Measurements from ENCODE around the gene PNPLA7. TPM values are rescaled to one million over a fixed set of nuclear protein-coding genes. Genes with fewer than 3 reads are reported as not detected.

PNPLA7 gene
- total RNA-seq, 1 donor from 2014 or later = 3.6 TPM

DNA sequence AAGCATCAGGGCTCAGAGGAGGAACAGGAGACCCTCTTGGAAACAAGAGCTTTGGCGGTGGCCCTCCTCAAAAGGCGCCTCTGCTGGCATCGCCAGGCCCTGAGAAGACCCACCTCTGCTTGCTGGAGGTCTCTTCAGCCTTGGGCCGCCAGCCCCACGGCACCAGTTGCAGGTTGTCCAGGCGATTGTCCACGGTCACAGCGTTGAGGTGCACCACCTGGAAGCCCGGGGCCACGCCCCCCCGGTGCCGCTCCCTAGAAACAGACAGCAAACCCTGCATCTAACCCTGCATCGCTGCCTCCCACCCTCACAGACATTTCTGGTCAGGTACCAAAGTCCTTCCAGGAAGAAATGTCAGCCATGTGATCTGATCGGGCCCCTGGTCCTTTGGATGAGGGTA is 36.7 kb upstream of the PNPLA7 start:
- Mint-ChIP-seq H3K27me3 (ENCODE audit: low read depth) (no peaks in the 10 kb centered on the region), H3K9me3 (ENCODE audit: low read depth) (no peaks in the 10 kb centered on the region), H3K4me1 (ENCODE audit: low read depth) (peaks cover 9% of the 10 kb centered on the region), H3K36me3 (ENCODE audit: low read depth) (peaks cover 10% of the 10 kb centered on the region), H3K27ac (ENCODE audit: unreplicated experiment) (no peak overlapping the region), H3K4me3 (ENCODE audit: unreplicated experiment) (no peak overlapping the region)
- DNase-seq (ENCODE audit: low spot score) = no peak
- TF ChIP-seq, protein P1, sequence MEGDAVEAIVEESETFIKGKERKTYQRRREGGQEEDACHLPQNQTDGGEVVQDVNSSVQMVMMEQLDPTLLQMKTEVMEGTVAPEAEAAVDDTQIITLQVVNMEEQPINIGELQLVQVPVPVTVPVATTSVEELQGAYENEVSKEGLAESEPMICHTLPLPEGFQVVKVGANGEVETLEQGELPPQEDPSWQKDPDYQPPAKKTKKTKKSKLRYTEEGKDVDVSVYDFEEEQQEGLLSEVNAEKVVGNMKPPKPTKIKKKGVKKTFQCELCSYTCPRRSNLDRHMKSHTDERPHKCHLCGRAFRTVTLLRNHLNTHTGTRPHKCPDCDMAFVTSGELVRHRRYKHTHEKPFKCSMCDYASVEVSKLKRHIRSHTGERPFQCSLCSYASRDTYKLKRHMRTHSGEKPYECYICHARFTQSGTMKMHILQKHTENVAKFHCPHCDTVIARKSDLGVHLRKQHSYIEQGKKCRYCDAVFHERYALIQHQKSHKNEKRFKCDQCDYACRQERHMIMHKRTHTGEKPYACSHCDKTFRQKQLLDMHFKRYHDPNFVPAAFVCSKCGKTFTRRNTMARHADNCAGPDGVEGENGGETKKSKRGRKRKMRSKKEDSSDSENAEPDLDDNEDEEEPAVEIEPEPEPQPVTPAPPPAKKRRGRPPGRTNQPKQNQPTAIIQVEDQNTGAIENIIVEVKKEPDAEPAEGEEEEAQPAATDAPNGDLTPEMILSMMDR (IDR thresholded peaks at IDR 0.05) = no peak

DNA sequence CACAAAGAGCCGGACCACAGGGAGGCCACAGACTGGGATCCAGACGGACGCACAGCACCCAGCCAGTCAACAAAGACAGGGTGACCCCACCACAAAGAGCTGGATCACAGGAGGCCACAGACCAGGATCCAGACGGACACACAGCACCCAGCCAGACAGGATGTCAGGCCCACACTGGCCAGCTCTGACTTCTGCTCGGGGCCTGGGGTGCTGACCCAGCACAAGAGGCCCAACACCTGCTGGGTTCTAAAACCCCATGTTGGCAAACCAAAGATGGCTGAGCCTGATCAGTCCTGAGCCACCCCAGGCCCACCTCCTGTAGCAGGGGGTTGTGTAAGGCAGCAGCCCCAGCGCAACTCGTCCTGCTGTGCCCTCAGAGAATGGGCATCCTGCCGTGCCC is 33.8 kb upstream of the PNPLA7 start:
- H3K27me3 Mint-ChIP-seq (ENCODE audit: low read depth) = no peaks in the 10 kb centered on the region
- no peak overlapping the region for H3K4me3 Mint-ChIP-seq (ENCODE audit: unreplicated experiment)
- H3K36me3 Mint-ChIP-seq (ENCODE audit: low read depth) = peaks cover 10% of the 10 kb centered on the region
- DNase-seq (ENCODE audit: low spot score) = no peak
- H3K4me1 Mint-ChIP-seq (ENCODE audit: low read depth) = peaks cover 8% of the 10 kb centered on the region
- no peak overlapping the region for H3K27ac Mint-ChIP-seq (ENCODE audit: unreplicated experiment)
- TF ChIP-seq, protein P1 (IDR thresholded peaks at IDR 0.05) = no peak
- no peaks in the 10 kb centered on the region for H3K9me3 Mint-ChIP-seq (ENCODE audit: low read depth)

DNA sequence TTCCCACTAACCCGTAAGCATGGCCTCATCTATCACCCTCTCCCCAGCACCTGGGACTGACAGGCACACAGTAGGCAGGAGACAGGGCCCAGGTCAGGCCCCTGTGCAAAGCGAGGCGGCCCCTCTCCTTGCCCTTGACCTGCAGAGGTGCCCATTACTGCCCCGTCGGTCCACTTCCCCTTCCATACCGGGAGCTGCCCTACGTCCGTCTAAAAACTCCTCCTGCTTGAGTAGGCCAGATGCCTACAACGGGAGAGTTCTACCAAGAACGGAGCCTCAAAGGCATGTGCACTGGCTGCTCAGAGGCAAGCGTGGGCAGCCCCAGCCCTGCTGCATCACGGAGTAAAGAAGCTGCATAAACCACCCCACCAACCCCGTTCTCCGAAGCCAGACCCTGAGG is 33.1 kb upstream of the PNPLA7 start:
- DNase-seq (ENCODE audit: low spot score) = no peak
- no peaks in the 10 kb centered on the region for H3K9me3 Mint-ChIP-seq (ENCODE audit: low read depth)
- H3K4me3 Mint-ChIP-seq (ENCODE audit: unreplicated experiment) = no peak overlapping the region
- no peaks in the 10 kb centered on the region for H3K27me3 Mint-ChIP-seq (ENCODE audit: low read depth)
- peaks cover 10% of the 10 kb centered on the region for H3K4me1 Mint-ChIP-seq (ENCODE audit: low read depth)
- peaks cover 10% of the 10 kb centered on the region for H3K36me3 Mint-ChIP-seq (ENCODE audit: low read depth)
- TF ChIP-seq, protein P1 (IDR thresholded peaks at IDR 0.05) = no peak
- H3K27ac Mint-ChIP-seq (ENCODE audit: unreplicated experiment) = no peak overlapping the region

DNA sequence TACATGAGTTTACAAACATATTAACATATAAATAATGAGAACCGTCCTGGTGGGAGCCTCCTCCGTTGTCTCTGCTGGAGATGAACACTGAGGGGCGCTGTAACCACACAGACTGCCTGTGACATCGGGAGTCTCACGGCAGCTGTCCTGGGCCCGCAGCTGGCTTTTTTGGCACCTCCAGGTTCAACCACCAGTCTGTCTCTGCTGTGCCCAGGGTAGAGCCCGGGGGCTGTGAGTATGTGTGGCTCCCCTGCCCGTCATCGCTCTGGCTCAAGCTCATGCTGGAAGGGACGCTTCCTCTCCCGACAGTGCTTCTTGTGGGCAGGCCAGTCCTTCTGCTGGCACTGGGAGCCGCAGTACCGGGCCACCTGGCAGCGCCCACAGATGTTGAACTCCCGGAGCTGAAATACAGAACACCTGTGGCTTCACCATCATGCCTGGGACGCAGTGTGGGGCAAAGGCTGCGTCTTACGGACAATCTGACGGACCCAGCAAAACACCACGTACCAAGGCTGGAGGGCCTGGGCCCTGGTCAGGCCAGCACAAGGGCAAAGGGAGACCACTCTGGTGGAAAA is 32.2 kb upstream of the PNPLA7 start:
- no peak overlapping the region for H3K4me3 Mint-ChIP-seq (ENCODE audit: unreplicated experiment)
- H3K36me3 Mint-ChIP-seq (ENCODE audit: low read depth) = peaks cover 5% of the 10 kb centered on the region
- no peaks in the 10 kb centered on the region for H3K9me3 Mint-ChIP-seq (ENCODE audit: low read depth)
- H3K4me1 Mint-ChIP-seq (ENCODE audit: low read depth) = peaks cover 13% of the 10 kb centered on the region
- TF ChIP-seq, protein P1 (IDR thresholded peaks at IDR 0.05) = peak; percentile 61
- no peaks in the 10 kb centered on the region for H3K27me3 Mint-ChIP-seq (ENCODE audit: low read depth)
- no peak overlapping the region for H3K27ac Mint-ChIP-seq (ENCODE audit: unreplicated experiment)
- no peak for DNase-seq (ENCODE audit: low spot score)

DNA sequence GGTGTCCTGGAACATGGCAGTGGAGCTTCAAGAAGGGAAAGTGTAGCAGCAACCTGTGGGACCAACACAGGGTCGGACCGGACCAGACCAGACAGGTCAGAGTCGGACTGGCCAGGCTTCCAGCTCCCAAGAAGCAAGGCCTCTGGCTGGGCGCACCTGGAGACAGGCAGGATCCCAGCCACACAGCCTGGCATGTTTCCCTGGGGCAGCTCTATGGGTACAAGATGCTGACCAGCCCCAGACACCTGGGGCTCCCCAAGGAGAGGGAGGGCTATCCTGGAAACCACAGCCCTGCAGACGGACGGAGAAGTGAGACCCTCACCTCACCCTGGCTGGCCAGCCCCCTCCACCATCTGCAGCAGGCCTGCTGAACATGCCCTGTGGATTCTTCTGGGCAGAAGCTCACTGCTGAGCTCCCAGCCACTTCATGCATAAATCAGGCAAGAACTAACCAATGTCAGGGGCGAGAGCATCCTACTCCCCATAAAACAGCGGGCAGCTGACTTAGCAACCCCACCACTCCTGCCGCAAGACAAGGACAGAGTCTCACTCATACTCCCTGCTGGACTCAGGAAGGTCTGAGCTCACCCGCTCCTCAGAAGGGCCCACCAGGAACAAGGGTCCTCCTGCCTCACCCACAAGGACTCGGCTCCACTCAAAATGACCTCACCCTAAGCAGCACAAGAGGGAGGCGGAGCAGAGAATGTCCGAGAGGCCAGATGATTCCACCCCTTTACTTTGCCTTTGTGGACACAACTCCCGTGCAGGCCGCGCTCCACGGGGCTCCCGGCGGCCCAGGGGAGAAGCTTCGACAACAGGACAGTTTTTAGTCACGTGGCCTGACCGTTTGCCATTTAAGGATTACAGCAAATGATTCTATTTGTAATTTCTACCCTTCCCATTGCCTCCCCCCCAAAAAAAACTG is 31.4 kb upstream of the PNPLA7 start:
- DNase-seq (ENCODE audit: low spot score) = no peak
- TF ChIP-seq, protein P1 (IDR thresholded peaks at IDR 0.05) = no peak
- no peak overlapping the region for H3K4me3 Mint-ChIP-seq (ENCODE audit: unreplicated experiment)
- H3K27me3 Mint-ChIP-seq (ENCODE audit: low read depth) = no peaks in the 10 kb centered on the region
- no peak overlapping the region for H3K27ac Mint-ChIP-seq (ENCODE audit: unreplicated experiment)
- H3K4me1 Mint-ChIP-seq (ENCODE audit: low read depth) = peaks cover 18% of the 10 kb centered on the region
- no peaks in the 10 kb centered on the region for H3K9me3 Mint-ChIP-seq (ENCODE audit: low read depth)
- peaks cover 1% of the 10 kb centered on the region for H3K36me3 Mint-ChIP-seq (ENCODE audit: low read depth)
